ENCODE data around the gene AIRE. TPM values are rescaled to one million over a fixed set of nuclear protein-coding genes. Genes with fewer than 3 reads are reported as not detected.

The AIRE gene
- total and polyA plus RNA-seq, 8 donors = 0.06 to 0.21 (median 0.09) TPM; not detected in 2

GRCh38 chr21:44304011-44304616, 18.4 kb downstream of the AIRE start:
- TF ChIP-seq CTCF (IDR thresholded peaks at IDR 0.05) = no peak
- peaks cover 20 to 54% of the 10 kb centered on the region in 2 donors for H3K4me1 ChIP-seq

GRCh38 chr21:44304877-44305293, 19.2 kb downstream of the AIRE start:
- H3K27ac ChIP-seq = no peak overlapping the region
- H3K4me1 ChIP-seq = peaks cover 17 to 49% of the 10 kb centered on the region in 2 donors
- TF ChIP-seq CTCF (IDR thresholded peaks at IDR 0.05) = peak; percentile 35 to 40
- H3K9me3 ChIP-seq = no peaks in the 10 kb centered on the region
- peak; percentile 11 for ATAC-seq
- peaks cover 0 to 26% of the 10 kb centered on the region in 2 donors for H3K36me3 ChIP-seq
- intact Hi-C loops (cut with DNase I) = no loop called here
- H3K4me3 ChIP-seq = no peak overlapping the region
- DNase-seq = peak in 2 of 4 donors; percentile 24 to 61
- H3K27me3 ChIP-seq = no peaks in the 10 kb centered on the region

More at GRCh38 chr21:44304011-44304616, 18.4 kb downstream of the AIRE start:
- peaks cover 0 to 21% of the 10 kb centered on the region in 2 donors for H3K36me3 ChIP-seq
- intact Hi-C loops (cut with DNase I) = no loop called here
- H3K4me3 ChIP-seq = no peak overlapping the region
- H3K9me3 ChIP-seq = no peaks in the 10 kb centered on the region
- ATAC-seq (no peak), DNase-seq (no peak)
- H3K27me3 ChIP-seq = no peaks in the 10 kb centered on the region
- H3K27ac ChIP-seq = no peak overlapping the region

GRCh38 chr21:44305691-44306090, 20.0 kb downstream of the AIRE start:
- no peak for TF ChIP-seq CTCF (IDR thresholded peaks at IDR 0.05)
- intact Hi-C loops (cut with DNase I) = no loop called here
- Histone ChIP-seq H3K36me3 (peaks cover 0 to 34% of the 10 kb centered on the region in 2 donors), H3K27ac (no peak overlapping the region), H3K27me3 (no peaks in the 10 kb centered on the region), H3K4me1 (peaks cover 17 to 47% of the 10 kb centered on the region in 2 donors), H3K9me3 (no peaks in the 10 kb centered on the region), H3K4me3 (no peak overlapping the region)
- DNase-seq (no peak), ATAC-seq (no peak)

GRCh38 chr21:44306936-44307704, 21.4 kb downstream of the AIRE start:
- Histone ChIP-seq H3K4me1 (peaks cover 6 to 33% of the 10 kb centered on the region in 2 donors), H3K27ac (no peak overlapping the region), H3K27me3 (no peaks in the 10 kb centered on the region), H3K9me3 (no peaks in the 10 kb centered on the region), H3K4me3 (no peak overlapping the region), H3K36me3 (peaks cover 0 to 49% of the 10 kb centered on the region in 2 donors)
- DNase-seq (peak in 1 of 4 donors; percentile 56), ATAC-seq (no peak)
- intact Hi-C loops (cut with DNase I) = no loop called here
- no peak for TF ChIP-seq CTCF (IDR thresholded peaks at IDR 0.05)
